ENCODE results near the gene TLR1.

The TLR1 gene

GRCh38 chr4:38821739-38822138, 17.1 kb upstream of the TLR1 start:
- H3K27me3 ChIP-seq, result no peaks in the 10 kb centered on the region
- no peaks in the 10 kb centered on the region for H3K36me3 ChIP-seq
- no peaks in the 10 kb centered on the region for H3K4me1 ChIP-seq
- no peaks in the 10 kb centered on the region for H3K9me3 ChIP-seq
- TF ChIP-seq, protein P1, sequence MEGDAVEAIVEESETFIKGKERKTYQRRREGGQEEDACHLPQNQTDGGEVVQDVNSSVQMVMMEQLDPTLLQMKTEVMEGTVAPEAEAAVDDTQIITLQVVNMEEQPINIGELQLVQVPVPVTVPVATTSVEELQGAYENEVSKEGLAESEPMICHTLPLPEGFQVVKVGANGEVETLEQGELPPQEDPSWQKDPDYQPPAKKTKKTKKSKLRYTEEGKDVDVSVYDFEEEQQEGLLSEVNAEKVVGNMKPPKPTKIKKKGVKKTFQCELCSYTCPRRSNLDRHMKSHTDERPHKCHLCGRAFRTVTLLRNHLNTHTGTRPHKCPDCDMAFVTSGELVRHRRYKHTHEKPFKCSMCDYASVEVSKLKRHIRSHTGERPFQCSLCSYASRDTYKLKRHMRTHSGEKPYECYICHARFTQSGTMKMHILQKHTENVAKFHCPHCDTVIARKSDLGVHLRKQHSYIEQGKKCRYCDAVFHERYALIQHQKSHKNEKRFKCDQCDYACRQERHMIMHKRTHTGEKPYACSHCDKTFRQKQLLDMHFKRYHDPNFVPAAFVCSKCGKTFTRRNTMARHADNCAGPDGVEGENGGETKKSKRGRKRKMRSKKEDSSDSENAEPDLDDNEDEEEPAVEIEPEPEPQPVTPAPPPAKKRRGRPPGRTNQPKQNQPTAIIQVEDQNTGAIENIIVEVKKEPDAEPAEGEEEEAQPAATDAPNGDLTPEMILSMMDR (IDR thresholded peaks at IDR 0.05; ENCODE audit: low read depth, low read length), result no peak
- no peak overlapping the region for H3K4me3 ChIP-seq (ENCODE audit: low read depth, low read length)
- DNase-seq, result no peak

DNA sequence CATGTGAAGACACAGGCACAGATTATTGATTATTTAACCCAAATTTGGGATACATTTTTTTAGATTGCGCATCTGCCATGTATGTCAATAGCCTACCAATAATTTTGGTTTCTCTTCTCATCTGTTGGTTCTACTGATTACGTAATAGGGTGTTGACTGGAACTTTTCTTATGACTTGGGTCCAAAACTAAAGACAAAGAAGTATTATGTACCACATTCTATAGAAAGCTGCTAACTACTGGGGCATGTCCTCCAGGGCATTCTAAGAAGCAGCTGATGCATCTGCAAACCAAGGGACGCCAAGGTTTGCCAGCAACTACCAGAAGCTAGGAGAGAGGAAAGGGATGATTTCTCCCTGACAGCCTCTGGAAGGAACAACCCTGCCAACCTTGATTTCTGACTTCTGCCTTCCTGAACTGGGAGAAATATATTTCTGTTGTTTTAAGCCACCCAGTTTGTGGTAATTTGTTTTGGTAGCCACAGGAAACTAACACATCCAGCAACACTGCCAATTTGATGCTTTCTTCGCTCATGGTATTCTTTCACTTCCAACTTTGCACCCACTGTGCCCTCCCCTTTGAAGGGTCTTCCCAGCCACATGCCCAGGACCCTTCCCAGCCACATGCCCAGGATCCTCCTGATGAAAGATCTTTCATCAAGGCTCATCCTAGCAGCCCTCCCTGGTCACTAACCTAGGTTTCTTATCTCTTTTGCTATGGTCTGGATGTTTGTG, 15.9 kb upstream of the TLR1 start:
- no peaks in the 10 kb centered on the region for H3K27me3 ChIP-seq
- H3K9me3 ChIP-seq, result no peaks in the 10 kb centered on the region
- DNase-seq, result no peak
- H3K4me1 ChIP-seq, result no peaks in the 10 kb centered on the region
- no peak overlapping the region for H3K4me3 ChIP-seq (ENCODE audit: low read depth, low read length)
- H3K36me3 ChIP-seq, result no peaks in the 10 kb centered on the region
- TF ChIP-seq, protein P1 (IDR thresholded peaks at IDR 0.05; ENCODE audit: low read depth, low read length), result no peak

DNA sequence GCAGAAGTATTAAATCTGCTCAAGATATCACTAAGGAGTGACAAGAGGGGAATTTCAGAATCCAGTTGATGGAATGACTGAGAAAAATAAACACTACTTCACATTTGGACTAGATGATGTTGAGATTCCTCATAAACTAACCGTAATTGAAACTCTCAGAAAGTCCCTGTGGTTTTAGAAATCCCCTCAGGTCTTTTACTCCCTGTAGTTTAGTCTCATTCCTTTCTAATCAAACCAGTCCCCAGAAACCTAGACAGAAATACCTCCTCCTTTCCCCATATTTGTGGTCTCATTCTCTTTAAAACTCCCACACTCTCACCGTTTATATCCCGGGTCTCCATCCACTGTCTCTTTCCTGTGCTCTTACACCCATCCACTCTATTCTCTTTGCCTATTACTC, 15.0 kb upstream of the TLR1 start:
- Histone ChIP-seq H3K4me1 (no peaks in the 10 kb centered on the region), H3K27me3 (no peaks in the 10 kb centered on the region), H3K36me3 (no peaks in the 10 kb centered on the region), H3K4me3 (ENCODE audit: low read depth, low read length) (no peak overlapping the region), H3K9me3 (no peaks in the 10 kb centered on the region)
- DNase-seq, result no peak
- TF ChIP-seq, protein P1 (IDR thresholded peaks at IDR 0.05; ENCODE audit: low read depth, low read length), result no peak

- Histone ChIP-seq H3K9me3 (no peaks in the 10 kb centered on the region), H3K4me3 (ENCODE audit: low read depth, low read length) (no peak overlapping the region), H3K36me3 (no peaks in the 10 kb centered on the region), H3K27me3 (no peaks in the 10 kb centered on the region), H3K4me1 (no peaks in the 10 kb centered on the region)
- TF ChIP-seq, protein P1 (IDR thresholded peaks at IDR 0.05; ENCODE audit: low read depth, low read length), result no peak
- DNase-seq, result no peak
Observed at GRCh38 chr4:38818441-38818976, 13.9 kb upstream of the TLR1 start.

GRCh38 chr4:38815885-38816782, 11.5 kb upstream of the TLR1 start:
- no peaks in the 10 kb centered on the region for H3K4me1 ChIP-seq
- no peak for DNase-seq
- TF ChIP-seq, protein P1 (IDR thresholded peaks at IDR 0.05; ENCODE audit: low read depth, low read length), result no peak
- H3K4me3 ChIP-seq (ENCODE audit: low read depth, low read length), result no peak overlapping the region
- H3K27me3 ChIP-seq, result no peaks in the 10 kb centered on the region
- H3K9me3 ChIP-seq, result no peaks in the 10 kb centered on the region
- H3K36me3 ChIP-seq, result no peaks in the 10 kb centered on the region

Data from BE2C (cell line).